ENCODE results near the gene CCHCR1.
"Not testable (repeated sequence)": the region's sequence is repeated elsewhere in the genome, so short reads cannot be mapped to it uniquely, and the experiment has no call there.

The CCHCR1 gene

DNA sequence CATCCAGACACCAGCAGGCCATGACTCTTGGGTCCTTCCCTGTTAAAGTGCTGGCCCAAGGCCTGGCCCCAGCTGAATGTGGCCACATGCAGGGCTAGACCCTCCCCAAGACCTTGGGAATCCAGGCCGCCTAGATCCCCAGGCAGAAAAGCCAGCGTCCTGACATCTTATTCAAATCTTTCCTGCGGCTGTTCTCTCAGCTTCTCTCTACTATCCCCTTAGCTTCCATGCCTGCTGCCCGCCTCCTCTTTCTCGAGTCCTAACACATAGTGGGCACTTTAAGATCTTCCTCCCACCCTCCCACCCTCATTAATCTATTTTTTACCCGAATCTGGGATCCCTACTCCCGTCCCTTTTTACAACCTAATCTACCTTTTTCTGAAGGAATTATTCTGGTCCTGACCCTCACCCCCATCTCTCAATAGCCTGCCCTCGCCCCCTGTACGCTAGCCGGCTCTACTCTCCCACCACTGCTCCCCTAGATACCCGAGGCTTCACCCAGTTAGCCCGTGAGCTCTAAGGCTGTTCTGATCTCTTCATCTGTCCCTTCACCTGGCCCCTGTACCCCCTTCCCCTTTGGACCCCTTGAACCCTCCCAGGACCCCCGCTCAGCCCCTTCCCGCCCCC, at the start of gene CCHCR1:
TSS of gene CCHCR1 (minus strand) at position 290 of the 627 bp plus-strand sequence. CDS start at position 88, 202 bp downstream.
- no peak for DNase-seq (ENCODE audit: low read depth)

DNA sequence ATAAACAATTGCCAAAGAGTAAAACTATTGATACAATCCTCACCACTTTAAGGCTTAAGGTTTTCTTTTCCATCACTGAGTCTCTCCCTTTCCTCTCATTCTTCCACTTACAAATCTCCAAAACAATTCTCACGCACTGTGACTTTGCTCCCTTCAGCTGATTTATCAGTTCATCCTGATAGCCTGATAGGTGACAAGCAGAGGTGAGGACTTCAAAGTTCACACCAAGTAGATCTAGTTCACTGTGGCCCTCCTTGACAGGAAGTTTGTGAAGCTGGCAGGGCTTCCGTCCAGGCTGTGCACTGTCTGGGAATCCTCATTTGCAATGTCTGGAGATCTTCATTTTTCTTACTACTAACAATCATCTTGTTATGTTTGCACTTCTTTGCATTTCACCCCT, 48.0 kb upstream of the CCHCR1 start:
- DNase-seq (ENCODE audit: low read depth) = no peak

DNA sequence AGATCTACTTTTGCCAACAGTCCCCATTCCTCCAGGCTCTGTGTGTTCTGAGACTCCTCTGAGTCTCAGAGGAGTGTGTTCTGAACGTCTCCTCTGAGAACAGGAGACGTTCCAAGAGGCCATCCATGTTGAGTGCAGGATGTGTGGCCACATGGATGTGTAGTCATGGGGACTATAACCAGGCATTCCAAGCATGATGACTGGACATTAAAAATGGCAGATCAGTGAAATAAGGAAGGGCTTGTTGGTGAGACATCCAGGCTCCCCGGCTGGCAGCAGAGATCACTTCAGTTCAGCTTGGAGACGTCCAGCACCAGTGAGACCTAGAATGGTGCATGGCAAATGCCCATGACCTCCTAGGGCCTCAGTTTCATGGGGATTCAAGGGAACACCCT, 47.1 kb upstream of the CCHCR1 start:
- DNase-seq (ENCODE audit: low read depth) = no peak

DNA sequence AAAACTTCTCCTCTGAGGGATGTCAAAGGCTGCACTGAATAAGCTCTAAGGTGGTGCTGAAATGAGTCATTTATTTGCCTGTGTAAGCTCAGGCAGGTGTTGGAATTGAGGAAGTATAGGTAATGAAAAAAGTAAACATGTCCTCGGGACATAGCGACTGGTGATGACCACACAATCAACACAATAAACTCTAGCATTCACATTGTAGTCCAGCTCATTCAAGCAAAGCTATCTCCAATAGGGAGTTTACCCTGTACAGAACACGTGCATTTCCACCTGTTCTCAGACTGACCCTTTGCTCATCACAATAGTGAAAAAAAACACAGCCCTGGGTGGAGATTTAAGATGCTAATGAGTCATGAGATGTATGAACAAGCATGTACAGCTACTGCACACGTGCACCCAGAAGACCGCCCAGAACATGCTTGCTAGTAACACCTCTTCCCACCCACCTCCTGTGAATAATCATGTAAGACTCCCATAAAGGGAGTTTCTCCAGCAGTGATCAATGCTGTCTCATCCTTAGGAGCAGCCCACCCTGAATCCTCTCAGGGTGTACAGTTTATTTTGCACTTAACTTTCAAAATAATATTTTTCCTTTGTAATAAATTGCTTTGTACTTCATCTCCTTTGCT, 45.9 kb upstream of the CCHCR1 start:
- DNase-seq (ENCODE audit: low read depth) = no peak

DNA sequence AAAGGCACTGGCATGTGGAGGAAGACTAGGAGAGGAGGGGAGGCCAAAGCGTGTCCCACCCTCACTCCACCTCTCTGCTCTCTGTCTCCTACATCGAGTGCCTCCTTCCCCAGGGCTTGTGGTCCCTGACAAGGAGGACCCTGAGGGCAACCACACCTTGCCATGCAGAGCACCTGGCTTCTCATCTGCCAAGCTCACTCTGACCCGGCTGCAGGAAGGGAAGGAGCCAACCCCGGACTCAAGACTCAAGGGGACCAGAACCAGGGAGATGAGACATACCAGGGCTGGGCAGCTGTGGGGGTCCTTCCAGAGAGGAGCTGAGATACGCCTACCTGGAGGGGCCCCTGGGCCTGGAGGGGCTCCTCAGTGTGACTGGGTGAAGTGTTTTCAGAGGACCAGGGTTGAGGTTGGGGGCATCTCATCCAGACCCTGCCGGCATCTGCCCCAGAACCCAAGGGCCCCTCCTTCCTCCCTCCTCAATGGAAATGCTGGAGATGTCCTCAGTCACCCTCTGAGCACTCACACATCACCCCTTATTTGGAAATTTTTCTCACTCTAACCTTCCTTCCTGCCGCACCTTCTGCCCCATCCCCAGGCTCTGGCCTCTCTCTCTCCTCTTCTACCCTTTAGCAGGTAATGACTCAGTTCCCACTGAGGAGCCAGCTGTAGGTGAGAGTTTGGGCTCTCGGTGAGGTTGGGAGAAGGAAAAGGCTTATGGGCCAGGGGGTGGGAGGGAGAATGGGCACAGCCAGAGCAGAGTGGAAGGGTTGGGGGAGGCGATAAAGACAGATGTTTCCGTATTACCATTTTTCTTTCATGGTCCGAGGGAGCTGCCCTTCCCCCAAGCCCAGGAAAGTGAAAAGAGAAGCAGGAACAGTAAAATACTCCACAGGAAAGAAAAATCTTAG, 44.9 kb upstream of the CCHCR1 start:
- no peak for DNase-seq (ENCODE audit: low read depth)

DNA sequence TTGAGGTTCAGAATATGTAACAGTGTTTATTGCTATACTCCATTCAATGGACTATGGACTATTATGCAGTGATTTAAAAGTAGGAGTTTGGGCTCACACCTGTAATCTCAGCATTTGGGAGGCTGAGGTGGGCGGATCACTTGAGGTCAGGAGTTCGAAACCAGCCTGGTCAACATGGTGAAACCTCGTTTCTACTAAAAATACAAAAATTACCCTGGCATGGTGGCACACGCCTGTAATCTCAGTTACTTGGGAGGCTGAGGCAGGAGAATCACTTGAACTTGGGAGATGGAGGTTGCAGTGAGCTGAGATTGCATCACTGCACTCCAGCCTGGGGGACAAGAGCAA, 41.5 kb upstream of the CCHCR1 start:
- DNase-seq (ENCODE audit: low read depth) = not testable (repeated sequence)

GRCh38 chr6:31197559-31198305, 40.1 kb upstream of the CCHCR1 start:
- DNase-seq (ENCODE audit: low read depth) = no peak

- not testable (repeated sequence) for DNase-seq (ENCODE audit: low read depth)
Measured at GRCh38 chr6:31196251-31197022, 38.8 kb upstream of the CCHCR1 start.

GRCh38 chr6:31195308-31195979, 37.8 kb upstream of the CCHCR1 start:
- DNase-seq (ENCODE audit: low read depth) = not testable (repeated sequence)

DNA sequence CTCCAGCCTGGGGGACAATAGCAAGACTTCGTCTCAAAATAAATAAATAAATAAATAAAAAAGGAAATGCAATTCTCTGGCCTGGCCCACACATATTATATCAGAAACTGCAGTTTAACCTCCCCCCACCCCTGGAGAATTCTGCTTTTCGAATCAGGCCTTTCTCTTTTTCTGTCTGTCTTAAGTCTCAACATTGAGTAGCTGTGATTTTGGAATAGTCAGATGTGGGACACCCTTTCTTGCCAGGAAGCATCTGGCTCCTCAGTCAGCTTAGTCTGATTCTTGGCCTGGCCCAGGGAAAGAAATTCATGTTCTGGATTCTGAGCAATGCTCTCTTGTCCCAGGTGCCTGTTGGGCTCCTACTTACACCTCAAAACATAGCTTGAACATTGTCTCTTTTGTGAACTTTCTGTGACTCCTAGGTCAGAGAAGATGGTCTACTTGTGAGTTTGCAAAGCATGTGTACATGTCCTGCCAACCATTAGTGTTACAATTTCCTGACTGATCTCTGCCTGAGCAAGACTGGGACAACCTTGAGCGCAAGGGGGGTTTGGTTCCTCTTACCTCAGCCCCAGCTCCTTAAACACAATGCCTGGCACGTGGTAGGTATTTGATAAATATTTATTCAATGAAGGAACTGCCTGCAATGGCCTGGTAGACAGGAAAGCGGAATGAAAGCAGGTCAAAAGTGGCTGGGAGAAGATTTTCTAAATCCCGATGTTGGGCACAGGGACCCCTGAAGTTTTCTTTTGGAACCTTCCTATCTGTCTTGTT, 36.6 kb upstream of the CCHCR1 start:
- DNase-seq (ENCODE audit: low read depth) = no peak

DNA sequence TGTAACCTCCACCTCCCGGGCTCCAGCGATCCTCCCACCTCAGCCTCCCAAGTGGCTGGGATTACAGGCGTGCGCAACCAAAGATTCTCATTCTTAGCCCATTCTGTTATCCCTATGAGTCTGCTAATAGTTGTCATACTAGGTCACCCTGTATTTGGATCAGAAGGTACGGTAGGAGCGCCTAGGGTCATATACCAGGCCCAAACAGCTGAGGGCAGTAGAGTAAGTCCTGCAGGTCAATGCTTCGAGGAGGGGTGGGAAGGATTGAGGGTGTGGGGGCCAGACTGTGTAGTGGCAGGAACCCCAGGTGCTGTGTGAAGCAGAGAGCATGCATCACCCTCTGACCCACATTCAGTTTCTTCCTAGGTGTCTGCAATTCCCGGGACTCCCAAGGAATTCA, 35.6 kb upstream of the CCHCR1 start:
- no peak for DNase-seq (ENCODE audit: low read depth)

GRCh38 chr6:31192431-31193105, 35.0 kb upstream of the CCHCR1 start:
- not testable (repeated sequence) for DNase-seq (ENCODE audit: low read depth)

DNA sequence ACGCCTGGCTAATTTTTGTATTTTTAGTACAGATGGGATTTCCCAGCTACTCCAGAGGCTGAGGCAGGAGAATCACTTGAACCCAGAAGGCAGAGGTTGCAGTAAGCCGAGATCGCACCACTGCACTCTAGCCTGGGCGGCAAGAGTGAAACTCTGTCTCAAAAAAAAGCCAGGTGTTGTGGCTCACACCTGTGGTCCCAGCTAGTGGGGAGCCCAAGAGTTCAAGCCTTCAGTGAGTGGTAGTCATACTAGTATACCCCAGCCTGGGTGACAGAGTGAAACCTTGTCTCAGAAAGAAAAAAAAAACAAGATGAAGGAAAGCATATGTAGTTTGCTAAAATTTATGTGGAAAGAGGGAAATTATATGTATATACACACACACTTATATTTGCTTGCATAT, 32.9 kb upstream of the CCHCR1 start:
- DNase-seq (ENCODE audit: low read depth) = no peak

GRCh38 chr6:31189223-31189622, 31.6 kb upstream of the CCHCR1 start:
- not testable (repeated sequence) for DNase-seq (ENCODE audit: low read depth)

- no peak for DNase-seq (ENCODE audit: low read depth)
Measured at GRCh38 chr6:31187780-31188194, 30.2 kb upstream of the CCHCR1 start.

DNA sequence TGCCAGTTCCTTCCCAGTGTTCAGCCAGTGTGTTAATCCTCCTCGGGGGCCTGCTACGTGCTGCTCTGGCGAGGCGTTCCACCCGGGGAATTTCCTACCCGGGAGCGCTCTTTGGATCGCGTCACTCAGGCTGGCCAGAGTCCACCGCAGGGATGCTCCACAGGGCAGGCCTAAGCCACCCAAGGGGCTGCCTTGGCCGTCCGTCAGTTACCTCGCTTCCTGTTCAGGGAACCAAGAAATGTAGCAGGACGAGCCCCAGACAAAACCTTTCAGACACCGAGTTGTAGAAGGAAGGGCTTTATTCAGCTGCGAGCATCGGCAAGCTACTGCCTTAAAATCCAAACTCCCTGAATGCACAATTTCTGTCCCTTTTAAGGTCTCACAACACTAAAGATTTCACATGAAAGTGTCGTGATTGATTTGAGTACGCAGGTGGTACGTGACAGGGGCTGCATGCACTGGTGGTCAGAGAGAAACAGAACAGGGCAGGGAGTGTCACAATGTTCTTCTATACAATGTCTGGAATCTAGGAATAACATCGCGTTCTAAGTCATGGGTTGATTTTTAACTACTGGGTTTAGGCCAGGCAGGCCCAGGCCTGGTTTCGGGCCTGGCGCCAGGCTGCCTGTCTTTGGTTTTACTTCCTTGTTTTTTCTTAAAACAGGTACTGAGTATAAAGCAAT, 28.6 kb upstream of the CCHCR1 start:
- DNase-seq (ENCODE audit: low read depth) = no peak

- not testable (repeated sequence) for DNase-seq (ENCODE audit: low read depth)
Measured at GRCh38 chr6:31185695-31186051, 28.1 kb upstream of the CCHCR1 start.

GRCh38 chr6:31183859-31184258, 26.3 kb upstream of the CCHCR1 start:
- not testable (repeated sequence) for DNase-seq (ENCODE audit: low read depth)

DNA sequence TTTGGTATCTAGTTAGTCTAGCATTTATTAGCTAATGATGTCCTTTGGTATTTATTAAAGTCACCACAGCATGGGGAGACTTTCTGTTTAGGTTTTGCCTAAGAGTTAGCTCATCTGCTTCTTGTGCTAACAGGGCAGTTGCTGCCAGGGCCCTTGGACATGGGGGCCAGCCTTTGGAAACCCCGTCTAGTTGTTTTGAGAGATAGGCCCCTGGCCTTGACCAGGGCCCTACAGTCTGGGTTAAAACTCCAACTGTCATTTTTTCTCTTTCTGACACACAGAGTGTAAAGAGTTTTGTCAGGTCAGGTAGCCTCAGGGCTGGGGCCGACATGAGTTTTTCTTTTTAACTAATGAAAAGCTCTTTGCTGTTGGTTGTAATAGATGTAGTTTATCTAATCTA, 25.7 kb upstream of the CCHCR1 start:
- DNase-seq (ENCODE audit: low read depth) = not testable (repeated sequence)

Measured in non-pigmented ciliary epithelial cell (primary cell).